ENCODE results near the gene SNX8.

The SNX8 gene

DNA sequence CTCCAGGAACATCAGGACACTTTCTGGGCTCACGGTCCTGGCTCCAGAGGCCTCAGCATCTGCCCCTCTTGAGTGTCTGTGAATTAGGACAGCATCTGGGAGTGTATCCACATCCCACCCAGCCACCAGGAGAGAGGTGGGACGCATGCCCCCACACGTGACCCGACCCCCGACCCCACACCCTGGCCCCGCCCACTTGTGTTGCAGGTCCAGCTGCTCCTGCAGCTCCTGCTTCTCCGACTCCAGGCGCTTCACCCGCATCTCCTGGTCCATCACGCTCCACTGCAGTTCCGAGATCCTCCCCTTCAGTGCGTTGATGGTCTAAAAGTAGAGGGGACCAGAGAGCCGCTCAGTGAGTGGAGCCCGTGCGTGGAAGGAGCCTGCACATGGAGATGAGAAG, 95.1 kb downstream of the SNX8 start:
- H3K4me3 ChIP-seq (replicated peaks in 1 of 2; ENCODE audit: low read depth in 2 of 2, low read length in 2 of 2), result no peak overlapping the region
- no peak for DNase-seq (ENCODE audit: low read depth in 2 of 2)
- no peak for TF ChIP-seq CTCF (IDR thresholded peaks at IDR 0.05; ENCODE audit: low read depth, low read length)

GRCh38 chr7:2218444-2218785, 95.8 kb downstream of the SNX8 start:
- no peak for TF ChIP-seq CTCF (IDR thresholded peaks at IDR 0.05; ENCODE audit: low read depth, low read length)
- no peak for DNase-seq (ENCODE audit: low read depth in 2 of 2)

DNA sequence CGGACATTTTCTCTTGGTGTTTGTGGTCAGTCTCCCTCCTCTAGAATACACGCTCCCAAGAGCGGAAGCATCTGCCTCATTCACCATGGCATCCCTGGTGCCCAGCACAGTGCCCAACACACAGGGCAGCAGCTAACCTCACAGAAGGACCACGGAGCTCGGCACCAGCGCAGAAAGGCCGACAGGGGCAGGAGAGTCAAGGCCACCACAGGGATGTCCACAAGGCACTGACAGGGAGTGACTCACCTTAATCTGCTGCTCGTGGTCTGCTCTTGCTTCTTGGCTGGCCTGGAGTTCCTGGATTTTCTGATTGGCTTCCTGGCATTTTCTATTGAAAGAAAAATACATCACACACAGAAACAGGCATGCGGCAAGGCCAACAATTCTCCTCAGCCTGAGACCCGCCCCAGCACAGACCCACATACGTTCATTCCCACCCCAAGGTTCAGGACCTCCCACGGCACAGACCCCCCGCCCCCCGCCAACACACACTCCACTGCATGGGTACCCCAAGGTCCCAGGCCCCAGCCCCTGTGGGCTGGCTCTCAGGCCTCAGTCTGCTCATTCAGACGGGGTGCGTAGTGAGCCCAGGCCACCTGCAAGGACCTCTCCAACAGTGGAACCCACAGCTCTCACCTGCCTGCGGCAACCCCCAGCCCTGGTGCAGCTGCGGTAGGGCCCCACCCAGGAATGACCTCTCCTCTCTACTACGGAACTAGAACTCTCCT, 96.4 kb downstream of the SNX8 start:
- H3K4me3 ChIP-seq (replicated peaks in 1 of 2; ENCODE audit: low read depth in 2 of 2, low read length in 2 of 2), result no peak overlapping the region
- DNase-seq (ENCODE audit: low read depth in 2 of 2), result no peak
- TF ChIP-seq CTCF (IDR thresholded peaks at IDR 0.05; ENCODE audit: low read depth, low read length), result no peak

More at GRCh38 chr7:2218444-2218785, 95.8 kb downstream of the SNX8 start:
- no peak overlapping the region for H3K4me3 ChIP-seq (replicated peaks in 1 of 2; ENCODE audit: low read depth in 2 of 2, low read length in 2 of 2)

- no peak for DNase-seq (ENCODE audit: low read depth in 2 of 2)
- TF ChIP-seq CTCF (IDR thresholded peaks at IDR 0.05; ENCODE audit: low read depth, low read length), result no peak
- no peak overlapping the region for H3K4me3 ChIP-seq (replicated peaks in 1 of 2; ENCODE audit: low read depth in 2 of 2, low read length in 2 of 2)
Observed at GRCh38 chr7:2217206-2217605, 97.0 kb downstream of the SNX8 start.

- no peak for TF ChIP-seq CTCF (IDR thresholded peaks at IDR 0.05; ENCODE audit: low read depth, low read length)
- no peak overlapping the region for H3K4me3 ChIP-seq (replicated peaks in 1 of 2; ENCODE audit: low read depth in 2 of 2, low read length in 2 of 2)
- DNase-seq (ENCODE audit: low read depth in 2 of 2), result no peak
Observed at GRCh38 chr7:2215851-2216250, 98.4 kb downstream of the SNX8 start.

- no peak for TF ChIP-seq CTCF (IDR thresholded peaks at IDR 0.05; ENCODE audit: low read depth, low read length)
- no peak for DNase-seq (ENCODE audit: low read depth in 2 of 2)
- H3K4me3 ChIP-seq (replicated peaks in 1 of 2; ENCODE audit: low read depth in 2 of 2, low read length in 2 of 2), result no peak overlapping the region
Observed at GRCh38 chr7:2214636-2215035, 99.6 kb downstream of the SNX8 start.
